Mesothelial cell of epicardium (in vitro differentiated cells): ENCODE data around the gene PGAM2. TPM values are rescaled to one million over a fixed set of nuclear protein-coding genes. Genes with fewer than 3 reads are reported as not detected.
"Not testable (repeated sequence)": the region's sequence is repeated elsewhere in the genome, so short reads cannot be mapped to it uniquely, and the experiment has no call there.

Experiments
- DNase-seq, 2 experiments: peaks; one replicate each; pipeline ENCODE4 v3.0.0; 2021; ENCODE audit warnings: low spot score in 2 of 2; ENCODE audit not compliant: unreplicated experiment in 2 of 2
- H3K27ac Mint-ChIP-seq: 2 replicates; pipeline ENCODE4 v1.8.0; 2021; ENCODE audit warnings: mixed read lengths
- H3K27me3 Mint-ChIP-seq: 2 replicates; pipeline ENCODE4 v1.8.0; 2021; ENCODE audit warnings: low read depth, mixed read lengths
- H3K36me3 Mint-ChIP-seq: 2 replicates; pipeline ENCODE4 v1.8.0; 2021; ENCODE audit warnings: mixed read lengths
- H3K4me1 Mint-ChIP-seq: 2 replicates; pipeline ENCODE4 v1.8.0; 2021; ENCODE audit warnings: mixed read lengths
- H3K4me3 Mint-ChIP-seq: 2 replicates; pipeline ENCODE4 v1.8.0; 2021; ENCODE audit warnings: mild to moderate bottlenecking, moderate library complexity, mixed read lengths
- H3K9me3 Mint-ChIP-seq: 2 replicates; pipeline ENCODE4 v1.8.0; 2021; ENCODE audit warnings: mixed read lengths
- microRNA-seq: library from miRNA; unstranded; fragments of <30 nt; microRNA quantifications from one replicate; pipeline ENCODE4 v1.2.0, GENCODE V29; 2021; ENCODE audit warnings: inconsistent platforms, mixed read lengths
- total RNA-seq: library from RNA; stranded (reverse); gene quantifications from 3 replicates; pipeline ENCODE4 v1.2.1, GENCODE V29; 2021
- TF ChIP-seq, protein P1 (sequence below): fragments of 200-600 bp; sonication (generic); IDR thresholded peaks from one replicate; pipeline ENCODE4 v1.5.0; 2021; ENCODE audit warnings: antibody characterized with exemption; ENCODE audit not compliant: unreplicated experiment

Gene PGAM2
- total RNA-seq, 1 donor from 2014 or later: 1.2 TPM

DNA sequence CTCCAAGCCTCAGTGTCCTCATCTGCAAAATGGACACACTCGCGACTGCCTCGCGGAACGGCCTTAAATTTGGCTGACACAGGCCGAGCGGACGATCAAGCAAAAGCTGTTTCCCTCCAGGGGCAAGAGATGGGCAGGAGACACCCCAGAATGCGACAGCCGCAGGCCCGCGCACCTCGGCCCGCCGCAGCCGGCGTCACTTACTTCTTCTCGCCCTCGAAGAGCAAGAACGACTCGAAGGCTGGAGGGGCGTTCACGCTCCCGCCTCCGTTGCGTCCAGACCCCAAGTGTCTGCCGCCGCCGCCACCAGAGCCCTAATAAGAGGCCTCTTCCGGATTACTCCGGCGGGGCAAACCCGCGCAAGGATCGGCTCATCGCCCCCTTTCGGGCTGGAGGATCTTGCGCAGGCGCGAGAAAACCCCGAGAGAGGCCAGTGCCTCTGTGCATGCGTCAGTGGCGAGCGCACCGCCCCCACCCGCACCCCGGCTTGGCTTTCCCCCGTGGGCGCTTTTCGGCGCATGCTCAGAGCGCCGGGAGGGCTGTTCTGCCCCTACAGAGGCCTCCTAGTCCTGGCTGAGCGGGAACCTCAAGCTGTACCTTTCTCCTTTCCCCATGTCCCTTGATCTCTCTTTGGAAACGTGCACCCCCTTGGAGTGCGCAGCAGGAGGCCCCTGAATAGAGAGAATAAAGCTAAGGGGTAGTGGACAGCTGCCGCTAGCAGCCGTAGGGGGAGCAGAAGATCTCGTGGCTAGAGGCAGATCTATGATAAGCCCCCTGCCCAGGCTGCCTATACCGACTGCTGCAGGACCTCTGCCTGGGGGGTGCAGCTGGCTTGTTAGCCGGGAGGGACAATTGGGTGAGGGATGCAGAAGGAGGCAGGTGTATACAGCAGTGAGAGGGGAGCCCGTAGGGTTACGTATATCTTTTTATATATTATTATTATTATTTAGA is 46.2 kb downstream of the PGAM2 start:
- H3K36me3 Mint-ChIP-seq, H3K27me3 Mint-ChIP-seq, H3K9me3 Mint-ChIP-seq, H3K4me1 Mint-ChIP-seq: not testable (repeated sequence)
- H3K27ac Mint-ChIP-seq: peak overlapping the region; percentile 91
- peak; percentile 96 to 98 for DNase-seq
- H3K4me3 Mint-ChIP-seq: peak overlapping the region; percentile 88
- TF ChIP-seq, protein P1, sequence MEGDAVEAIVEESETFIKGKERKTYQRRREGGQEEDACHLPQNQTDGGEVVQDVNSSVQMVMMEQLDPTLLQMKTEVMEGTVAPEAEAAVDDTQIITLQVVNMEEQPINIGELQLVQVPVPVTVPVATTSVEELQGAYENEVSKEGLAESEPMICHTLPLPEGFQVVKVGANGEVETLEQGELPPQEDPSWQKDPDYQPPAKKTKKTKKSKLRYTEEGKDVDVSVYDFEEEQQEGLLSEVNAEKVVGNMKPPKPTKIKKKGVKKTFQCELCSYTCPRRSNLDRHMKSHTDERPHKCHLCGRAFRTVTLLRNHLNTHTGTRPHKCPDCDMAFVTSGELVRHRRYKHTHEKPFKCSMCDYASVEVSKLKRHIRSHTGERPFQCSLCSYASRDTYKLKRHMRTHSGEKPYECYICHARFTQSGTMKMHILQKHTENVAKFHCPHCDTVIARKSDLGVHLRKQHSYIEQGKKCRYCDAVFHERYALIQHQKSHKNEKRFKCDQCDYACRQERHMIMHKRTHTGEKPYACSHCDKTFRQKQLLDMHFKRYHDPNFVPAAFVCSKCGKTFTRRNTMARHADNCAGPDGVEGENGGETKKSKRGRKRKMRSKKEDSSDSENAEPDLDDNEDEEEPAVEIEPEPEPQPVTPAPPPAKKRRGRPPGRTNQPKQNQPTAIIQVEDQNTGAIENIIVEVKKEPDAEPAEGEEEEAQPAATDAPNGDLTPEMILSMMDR: peak; percentile 46

DNA sequence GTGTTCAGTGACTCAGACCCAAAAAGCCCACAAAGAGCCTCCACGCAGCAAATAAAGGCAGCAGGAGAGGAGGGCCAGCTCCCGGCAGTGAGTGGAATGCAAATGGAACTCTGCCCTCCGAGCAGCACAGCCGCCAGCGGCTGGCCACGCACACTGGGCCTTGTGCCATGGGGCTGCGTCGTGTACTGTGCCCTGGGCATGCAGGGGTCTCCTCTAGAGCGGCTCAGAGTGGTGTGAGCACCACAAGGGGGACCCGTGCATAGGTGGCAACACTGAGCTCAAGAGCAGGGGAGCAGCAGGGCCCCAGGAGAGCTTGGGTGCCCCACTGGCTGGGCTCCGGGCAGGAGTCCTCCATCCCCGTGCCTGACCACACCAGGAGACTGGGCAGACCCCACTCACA is 50.3 kb downstream of the PGAM2 start:
- not testable (repeated sequence) for H3K9me3 Mint-ChIP-seq, H3K27me3 Mint-ChIP-seq, H3K4me1 Mint-ChIP-seq, H3K27ac Mint-ChIP-seq, H3K4me3 Mint-ChIP-seq, DNase-seq, H3K36me3 Mint-ChIP-seq

Small RNA genes lying within 50 kb of the gene (microRNA-seq; reads per million reads assigned to microRNA genes)
- gene MIR6837 (not detected), gene MIR6838 (0.88 reads per million)

Other genes with a start within 250 kb of the PGAM2 start
- 59.4 to 66.6 TPM (median 65.5 TPM) in 3 replicates for gene MRPS24, start 196.1 kb downstream of the PGAM2 start, total RNA-seq
- gene URGCP, start 159.0 kb downstream of the PGAM2 start, total RNA-seq: 36.8 to 42.5 TPM (median 38.8 TPM) in 3 replicates
- 8.9 to 10.1 TPM (median 10.1 TPM) in 3 replicates for gene UBE2D4, start 139.1 kb downstream of the PGAM2 start, total RNA-seq
- gene SPDYE1, start 67.7 kb downstream of the PGAM2 start, total RNA-seq: not detected in 3 replicates
- 62.6 to 70.9 TPM (median 64.5 TPM) in 3 replicates for gene DBNL, start 20.9 kb downstream of the PGAM2 start, total RNA-seq
- gene POLM, start 17.0 kb upstream of the PGAM2 start, total RNA-seq: 27.1 to 29.8 TPM (median 29.0 TPM) in 3 replicates
- gene AEBP1, start 38.8 kb upstream of the PGAM2 start, total RNA-seq: 94.3 to 96.8 TPM (median 95.2 TPM) in 3 replicates
- gene POLD2, start 58.0 kb upstream of the PGAM2 start, total RNA-seq: 117 to 126 TPM (median 125 TPM) in 3 replicates
- 11.4 to 14.3 TPM (median 12.5 TPM) in 3 replicates for gene MYL7, start 75.8 kb upstream of the PGAM2 start, total RNA-seq
- gene GCK, start 123.9 kb upstream of the PGAM2 start, total RNA-seq: 1.5 to 2.4 TPM (median 2.2 TPM) in 3 replicates
- gene YKT6, start 135.4 kb upstream of the PGAM2 start, total RNA-seq: 80.6 to 85.0 TPM (median 83.7 TPM) in 3 replicates